Glutamatergic neuron (in vitro differentiated cells): ENCODE data around the gene CPXM2. TPM values are rescaled to one million over a fixed set of nuclear protein-coding genes. Genes with fewer than 3 reads are reported as not detected.

Source experiments
- DNase-seq: peaks from one replicate; pipeline ENCODE4 v3.0.0; 2022
- H3K27ac Mint-ChIP-seq: one replicate; pipeline ENCODE4 v1.8.0; 2020; ENCODE audit warnings: mild to moderate bottlenecking, mixed read lengths, inconsistent platforms; ENCODE audit not compliant: unreplicated experiment
- H3K27me3 Mint-ChIP-seq: one replicate; pipeline ENCODE4 v1.8.0; 2020; ENCODE audit warnings: mild to moderate bottlenecking, moderate library complexity, mixed read lengths, inconsistent platforms; ENCODE audit not compliant: unreplicated experiment
- H3K36me3 Mint-ChIP-seq: one replicate; pipeline ENCODE4 v1.8.0; 2020; ENCODE audit warnings: mild to moderate bottlenecking, mixed read lengths, inconsistent platforms; ENCODE audit not compliant: unreplicated experiment
- H3K4me1 Mint-ChIP-seq: one replicate; pipeline ENCODE4 v1.8.0; 2020; ENCODE audit warnings: mild to moderate bottlenecking, low read depth, mixed read lengths, inconsistent platforms; ENCODE audit not compliant: unreplicated experiment
- H3K4me3 Mint-ChIP-seq: one replicate; pipeline ENCODE4 v1.8.0; 2020; ENCODE audit warnings: mild to moderate bottlenecking, mixed read lengths, inconsistent platforms; ENCODE audit not compliant: unreplicated experiment
- H3K9me3 Mint-ChIP-seq: one replicate; pipeline ENCODE4 v1.8.0; 2020; ENCODE audit warnings: mild to moderate bottlenecking, moderate library complexity, mixed read lengths, inconsistent platforms; ENCODE audit not compliant: unreplicated experiment
- total RNA-seq: library from RNA; stranded (reverse); fragmentation: NEBNext Ultra II Directional; extraction: Animal tissue kit (Norgen Biotek cat#: 25700); gene quantifications from one replicate; pipeline ENCODE4 v1.2.1, GENCODE V29; 2021; ENCODE audit not compliant: unreplicated experiment
- TF ChIP-seq, protein P1 (sequence below): fragments of 200-600 bp; sonication (generic); IDR thresholded peaks from one replicate; pipeline ENCODE4 v1.5.0; 2021; ENCODE audit not compliant: partially characterized antibody, unreplicated experiment

The CPXM2 gene
- total RNA-seq, 1 donor from 2014 or later, result not detected

GRCh38 chr10:123859653-123860050 lies 32.0 kb downstream of the CPXM2 start:
- TF ChIP-seq, protein P1, sequence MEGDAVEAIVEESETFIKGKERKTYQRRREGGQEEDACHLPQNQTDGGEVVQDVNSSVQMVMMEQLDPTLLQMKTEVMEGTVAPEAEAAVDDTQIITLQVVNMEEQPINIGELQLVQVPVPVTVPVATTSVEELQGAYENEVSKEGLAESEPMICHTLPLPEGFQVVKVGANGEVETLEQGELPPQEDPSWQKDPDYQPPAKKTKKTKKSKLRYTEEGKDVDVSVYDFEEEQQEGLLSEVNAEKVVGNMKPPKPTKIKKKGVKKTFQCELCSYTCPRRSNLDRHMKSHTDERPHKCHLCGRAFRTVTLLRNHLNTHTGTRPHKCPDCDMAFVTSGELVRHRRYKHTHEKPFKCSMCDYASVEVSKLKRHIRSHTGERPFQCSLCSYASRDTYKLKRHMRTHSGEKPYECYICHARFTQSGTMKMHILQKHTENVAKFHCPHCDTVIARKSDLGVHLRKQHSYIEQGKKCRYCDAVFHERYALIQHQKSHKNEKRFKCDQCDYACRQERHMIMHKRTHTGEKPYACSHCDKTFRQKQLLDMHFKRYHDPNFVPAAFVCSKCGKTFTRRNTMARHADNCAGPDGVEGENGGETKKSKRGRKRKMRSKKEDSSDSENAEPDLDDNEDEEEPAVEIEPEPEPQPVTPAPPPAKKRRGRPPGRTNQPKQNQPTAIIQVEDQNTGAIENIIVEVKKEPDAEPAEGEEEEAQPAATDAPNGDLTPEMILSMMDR, result no peak

GRCh38 chr10:123858907-123859652 lies 32.5 kb downstream of the CPXM2 start:
- Mint-ChIP-seq H3K4me1 (peaks cover 12% of the 10 kb centered on the region), H3K36me3 (peaks cover 4% of the 10 kb centered on the region), H3K4me3 (no peak overlapping the region), H3K27me3 (peaks cover 2% of the 10 kb centered on the region), H3K27ac (no peak overlapping the region), H3K9me3 (peaks cover 4% of the 10 kb centered on the region)
- DNase-seq, result no peak
- TF ChIP-seq, protein P1, result no peak

More at GRCh38 chr10:123859653-123860050, 32.0 kb downstream of the CPXM2 start:
- H3K9me3 Mint-ChIP-seq, result peaks cover 4% of the 10 kb centered on the region
- no peak overlapping the region for H3K27ac Mint-ChIP-seq
- H3K4me1 Mint-ChIP-seq, result peaks cover 17% of the 10 kb centered on the region
- DNase-seq, result no peak
- peaks cover 2% of the 10 kb centered on the region for H3K27me3 Mint-ChIP-seq
- no peak overlapping the region for H3K4me3 Mint-ChIP-seq
- peaks cover 4% of the 10 kb centered on the region for H3K36me3 Mint-ChIP-seq

GRCh38 chr10:123858077-123858681 lies 33.4 kb downstream of the CPXM2 start:
- H3K4me3 Mint-ChIP-seq, result no peak overlapping the region
- H3K27me3 Mint-ChIP-seq, result peaks cover 2% of the 10 kb centered on the region
- H3K36me3 Mint-ChIP-seq, result peaks cover 4% of the 10 kb centered on the region
- peak overlapping the region; percentile 69 for H3K27ac Mint-ChIP-seq
- DNase-seq, result peak; percentile 43
- H3K4me1 Mint-ChIP-seq, result peaks cover 12% of the 10 kb centered on the region
- TF ChIP-seq, protein P1, result no peak
- peaks cover 4% of the 10 kb centered on the region for H3K9me3 Mint-ChIP-seq

GRCh38 chr10:123857616-123858015 lies 34.0 kb downstream of the CPXM2 start:
- H3K27me3 Mint-ChIP-seq, result peaks cover 2% of the 10 kb centered on the region
- DNase-seq, result no peak
- H3K36me3 Mint-ChIP-seq, result peaks cover 4% of the 10 kb centered on the region
- peaks cover 12% of the 10 kb centered on the region for H3K4me1 Mint-ChIP-seq
- peak overlapping the region; percentile 69 for H3K27ac Mint-ChIP-seq
- peaks cover 4% of the 10 kb centered on the region for H3K9me3 Mint-ChIP-seq
- no peak overlapping the region for H3K4me3 Mint-ChIP-seq
- TF ChIP-seq, protein P1, result no peak
